Activated CD8-positive, alpha-beta memory T cell treated with anti-CD3 and anti-CD28 coated beads for 24 hours (primary cell): Measurements from ENCODE around the gene USP49.
"Not testable (repeated sequence)": the region's sequence is repeated elsewhere in the genome, so short reads cannot be mapped to it uniquely, and the experiment has no call there.

Source experiments
- DNase-seq: peaks from one replicate; pipeline ENCODE4 v3.0.0-alpha.2; 2020

USP49 gene

GRCh38 chr6:41778895-41779294, 116.3 kb downstream of the USP49 start:
- DNase-seq = no peak

- DNase-seq = no peak
Observed at GRCh38 chr6:41777551-41778285, 117.5 kb downstream of the USP49 start.

- DNase-seq = no peak
Observed at GRCh38 chr6:41775293-41775882, 119.8 kb downstream of the USP49 start.

- DNase-seq = no peak
Observed at GRCh38 chr6:41774841-41775240, 120.3 kb downstream of the USP49 start.

GRCh38 chr6:41771058-41771983, 123.9 kb downstream of the USP49 start:
- DNase-seq = no peak

GRCh38 chr6:41770381-41771057, 124.7 kb downstream of the USP49 start:
- DNase-seq = no peak

GRCh38 chr6:41769376-41769775, 125.8 kb downstream of the USP49 start:
- no peak for DNase-seq

GRCh38 chr6:41768545-41769308, 126.4 kb downstream of the USP49 start:
- DNase-seq = no peak

GRCh38 chr6:41767112-41767833, 127.9 kb downstream of the USP49 start:
- DNase-seq = no peak

- DNase-seq = not testable (repeated sequence)
Observed at GRCh38 chr6:41766043-41766664, 129.0 kb downstream of the USP49 start.

GRCh38 chr6:41763470-41763869, 131.7 kb downstream of the USP49 start:
- no peak for DNase-seq

- no peak for DNase-seq
Observed at GRCh38 chr6:41759905-41760579, 135.1 kb downstream of the USP49 start.

- DNase-seq = no peak
Observed at GRCh38 chr6:41759106-41759904, 135.9 kb downstream of the USP49 start.

- no peak for DNase-seq
Observed at GRCh38 chr6:41758641-41759035, 136.5 kb downstream of the USP49 start.

GRCh38 chr6:41757931-41758640, 137.1 kb downstream of the USP49 start:
- no peak for DNase-seq

- DNase-seq = no peak
Observed at GRCh38 chr6:41757271-41757670, 137.9 kb downstream of the USP49 start.

- no peak for DNase-seq
Observed at GRCh38 chr6:41756354-41756753, 138.8 kb downstream of the USP49 start.

GRCh38 chr6:41755895-41756294, 139.3 kb downstream of the USP49 start:
- DNase-seq = no peak

- DNase-seq = no peak
Observed at GRCh38 chr6:41750374-41750773, 144.8 kb downstream of the USP49 start.
